Measurements from ENCODE around the gene PHOSPHO1. TPM values are rescaled to one million over a fixed set of nuclear protein-coding genes. Genes with fewer than 3 reads are reported as not detected.

PHOSPHO1 gene
- total and polyA plus RNA-seq, 2 of the 13 experiments (the other 11 are each of a cell fraction or from before 2014, with no cell fraction given): not detected

GRCh38 chr17:49180303-49180702 is 50.3 kb downstream of the PHOSPHO1 start (continued):
- TF ChIP-seq RBM22 (optimal IDR thresholded peaks at IDR 0.05; ENCODE audit: low read length) (no peak), SKIL (CRISPR knock-in tag; IDR thresholded peaks at IDR 0.05; ENCODE audit: borderline replicate concordance) (no peak), ZHX2 (IDR thresholded peaks at IDR 0.05; ENCODE audit: low read depth) (no peak), ZHX2 (CRISPR knock-in tag; IDR thresholded peaks at IDR 0.05; ENCODE audit: borderline replicate concordance) (no peak), TSC22D2 (CRISPR knock-in tag; IDR thresholded peaks at IDR 0.05; ENCODE audit: borderline replicate concordance) (no peak), HBP1 (CRISPR knock-in tag; IDR thresholded peaks at IDR 0.05; ENCODE audit: low read depth) (no peak), GMEB1 (CRISPR knock-in tag; IDR thresholded peaks at IDR 0.05; ENCODE audit: borderline replicate concordance) (no peak), NFE2L1 (CRISPR knock-in tag; IDR thresholded peaks at IDR 0.05; ENCODE audit: borderline replicate concordance) (no peak), ZNF275 (CRISPR knock-in tag; IDR thresholded peaks at IDR 0.05; ENCODE audit: borderline replicate concordance) (no peak), ZSCAN25 (CRISPR knock-in tag; IDR thresholded peaks at IDR 0.05) (no peak), ZSCAN9 (CRISPR knock-in tag; IDR thresholded peaks at IDR 0.05; ENCODE audit: borderline replicate concordance) (peak; percentile 69; the same call in 1 of the 2 replicates), ZFP36L1 (CRISPR knock-in tag; IDR thresholded peaks at IDR 0.05) (no peak), ARNTL (CRISPR knock-in tag; IDR thresholded peaks at IDR 0.05) (no peak), RARA (CRISPR knock-in tag; IDR thresholded peaks at IDR 0.05) (no peak), ZSCAN31 (CRISPR knock-in tag; IDR thresholded peaks at IDR 0.05; ENCODE audit: low read depth) (0 out of 2 replicates have a peak, but pooled peaks have one; percentile 39), ZNF143 (CRISPR knock-in tag; IDR thresholded peaks at IDR 0.05) (no peak), MAF1 (CRISPR knock-in tag; IDR thresholded peaks at IDR 0.05; ENCODE audit: borderline replicate concordance) (no peak)
